Measurements from ENCODE around the gene SERPIND1.

DNA sequence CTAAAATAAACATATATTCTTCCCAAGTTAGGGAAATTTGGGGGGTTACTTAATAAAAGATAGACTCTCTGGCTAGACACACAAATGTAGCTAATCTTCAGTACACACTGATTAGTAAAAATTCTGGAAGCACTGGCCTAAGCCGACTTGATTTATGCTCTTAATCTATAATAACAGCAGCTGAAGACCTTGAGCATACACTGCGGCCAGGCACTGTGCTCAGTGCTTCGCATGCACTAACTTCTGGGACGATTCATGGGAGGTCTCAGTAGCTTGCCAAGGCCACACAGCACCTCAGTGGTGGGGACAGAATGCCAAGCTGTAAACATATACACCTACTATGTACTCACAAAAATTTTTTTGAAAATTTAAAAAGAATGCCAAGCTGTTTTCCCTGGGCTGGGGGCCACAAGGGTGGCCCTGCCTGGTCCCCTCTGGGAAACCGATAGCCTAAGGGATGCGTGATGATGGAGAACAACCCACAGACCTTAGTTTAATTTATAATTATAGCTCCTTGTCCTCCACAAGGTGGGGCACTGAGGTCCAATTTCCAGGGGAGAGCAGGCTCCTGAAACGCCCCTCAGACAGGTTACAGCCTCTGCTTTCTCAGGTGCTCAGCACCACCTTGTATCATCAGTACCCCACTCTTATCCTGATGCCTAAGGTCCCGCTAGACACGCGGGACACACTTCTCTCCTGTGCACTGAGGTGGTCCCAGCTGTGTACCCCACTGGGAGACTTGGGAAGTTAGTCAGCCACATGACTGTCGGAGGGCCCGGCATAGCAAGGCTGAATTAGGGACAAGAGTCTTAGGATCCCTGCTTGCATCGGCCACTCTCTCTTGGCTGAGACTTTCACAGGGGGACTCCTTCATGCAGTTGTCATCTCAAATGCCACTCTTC lies 20.1 kb downstream of the SERPIND1 start:
- TF ChIP-seq EZH2 (IDR thresholded peaks at IDR 0.05; ENCODE audit: borderline replicate concordance) (no peak), EZH2phosphoT487 (IDR thresholded peaks at IDR 0.05; ENCODE audit: low read depth, severe bottlenecking, unreplicated experiment) (no peak)
- TF ChIP-seq, protein P1, sequence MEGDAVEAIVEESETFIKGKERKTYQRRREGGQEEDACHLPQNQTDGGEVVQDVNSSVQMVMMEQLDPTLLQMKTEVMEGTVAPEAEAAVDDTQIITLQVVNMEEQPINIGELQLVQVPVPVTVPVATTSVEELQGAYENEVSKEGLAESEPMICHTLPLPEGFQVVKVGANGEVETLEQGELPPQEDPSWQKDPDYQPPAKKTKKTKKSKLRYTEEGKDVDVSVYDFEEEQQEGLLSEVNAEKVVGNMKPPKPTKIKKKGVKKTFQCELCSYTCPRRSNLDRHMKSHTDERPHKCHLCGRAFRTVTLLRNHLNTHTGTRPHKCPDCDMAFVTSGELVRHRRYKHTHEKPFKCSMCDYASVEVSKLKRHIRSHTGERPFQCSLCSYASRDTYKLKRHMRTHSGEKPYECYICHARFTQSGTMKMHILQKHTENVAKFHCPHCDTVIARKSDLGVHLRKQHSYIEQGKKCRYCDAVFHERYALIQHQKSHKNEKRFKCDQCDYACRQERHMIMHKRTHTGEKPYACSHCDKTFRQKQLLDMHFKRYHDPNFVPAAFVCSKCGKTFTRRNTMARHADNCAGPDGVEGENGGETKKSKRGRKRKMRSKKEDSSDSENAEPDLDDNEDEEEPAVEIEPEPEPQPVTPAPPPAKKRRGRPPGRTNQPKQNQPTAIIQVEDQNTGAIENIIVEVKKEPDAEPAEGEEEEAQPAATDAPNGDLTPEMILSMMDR (IDR thresholded peaks at IDR 0.05; ENCODE audit: poor library complexity), result no peak
